CD4-positive, alpha-beta T cell treated with Interleukin-15 for 1 hour (primary cell): ENCODE measurements around the gene TTLL11.
"Not testable (repeated sequence)": the region's sequence is repeated elsewhere in the genome, so short reads cannot be mapped to it uniquely, and the experiment has no call there.

Source experiments
- DNase-seq: peaks from one replicate; pipeline ENCODE4 v3.0.0-alpha.2; 2020

The TTLL11 gene

DNA sequence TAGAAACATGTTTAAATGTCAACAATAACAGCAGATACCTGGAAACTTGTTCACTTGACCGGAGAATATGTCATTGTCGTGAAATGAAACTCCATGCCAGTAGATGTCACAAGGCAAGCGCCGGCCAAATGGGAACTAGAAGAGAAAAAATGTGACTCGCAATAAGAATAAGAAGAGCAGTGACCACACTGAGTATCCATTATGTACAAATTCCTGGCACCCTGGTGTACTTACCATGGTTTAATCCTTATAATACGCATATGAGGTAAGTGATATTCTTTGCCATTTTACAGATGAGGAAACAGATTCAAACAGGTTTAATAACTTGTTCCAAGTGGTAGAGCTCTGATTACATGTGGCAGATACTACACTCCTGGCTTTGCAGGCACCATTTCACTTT, 53.9 kb downstream of the TTLL11 start:
- DNase-seq, result no peak

GRCh38 chr9:122036988-122037387, 56.1 kb downstream of the TTLL11 start:
- no peak for DNase-seq

DNA sequence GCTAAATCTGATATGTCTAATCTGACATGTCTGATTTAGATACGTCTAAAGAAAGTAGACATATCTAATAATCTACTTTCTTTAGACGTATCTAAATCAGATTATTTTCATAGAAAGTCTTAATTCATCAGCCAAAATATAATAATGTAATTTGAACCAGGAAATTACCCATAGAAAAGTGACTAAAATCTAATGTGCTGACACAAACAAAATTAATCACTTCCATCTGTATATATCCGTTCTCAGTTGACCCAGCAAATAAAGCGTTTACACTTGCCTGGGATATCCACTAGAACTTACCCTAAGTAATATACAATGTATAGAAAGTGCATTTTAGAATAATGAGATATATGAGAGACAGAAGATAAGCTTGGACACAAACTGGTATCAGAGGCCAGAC, 56.7 kb downstream of the TTLL11 start:
- DNase-seq, result no peak

DNA sequence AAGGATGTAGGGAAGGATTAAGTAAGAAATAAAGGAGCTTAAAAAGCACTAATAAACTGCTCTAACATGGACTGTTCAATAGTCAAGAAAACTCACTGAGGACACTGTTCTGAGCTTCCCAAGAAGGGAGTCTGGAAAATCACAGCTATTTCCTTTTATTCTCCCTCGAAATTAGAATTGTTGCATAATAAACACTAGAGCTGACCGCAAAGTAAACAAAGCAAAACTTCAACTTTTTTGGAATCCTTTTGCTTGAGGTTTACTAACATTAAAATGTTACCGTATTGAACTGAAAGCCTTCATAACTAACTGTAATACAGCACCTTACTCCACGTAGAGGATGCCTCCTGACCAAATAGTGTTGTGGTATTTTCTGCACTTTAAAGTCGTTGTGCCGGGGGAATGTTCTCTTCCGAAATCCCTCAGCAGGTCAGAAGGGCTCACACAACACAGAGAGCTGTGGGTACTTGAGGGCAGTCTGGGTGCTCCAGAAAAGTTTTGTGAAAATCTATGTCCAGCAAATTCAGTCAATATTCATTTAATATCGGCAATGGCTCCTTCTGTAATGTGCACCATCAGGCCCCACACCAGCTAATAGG, 59.2 kb downstream of the TTLL11 start:
- no peak for DNase-seq

DNA sequence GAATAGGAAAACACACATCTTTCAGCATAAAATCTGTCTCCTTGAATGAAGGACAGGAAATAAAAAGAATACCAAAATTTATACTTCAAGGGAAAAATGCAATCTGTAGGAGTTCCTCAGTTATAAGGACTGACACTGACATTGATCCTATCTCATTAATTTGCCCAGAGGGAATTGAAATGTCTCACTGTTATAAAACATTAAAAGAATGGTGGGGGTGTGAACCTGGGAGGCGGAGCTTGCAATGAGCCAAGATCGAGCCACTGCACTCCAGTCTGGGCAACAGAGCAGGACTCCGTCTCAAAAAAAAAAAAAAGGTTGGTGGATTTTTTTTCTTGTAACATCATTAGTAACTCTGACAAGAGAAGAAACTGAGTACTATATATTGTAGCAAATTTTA, 60.8 kb downstream of the TTLL11 start:
- no peak for DNase-seq

- DNase-seq, result no peak
Observed at GRCh38 chr9:122031776-122032175, 61.3 kb downstream of the TTLL11 start.

DNA sequence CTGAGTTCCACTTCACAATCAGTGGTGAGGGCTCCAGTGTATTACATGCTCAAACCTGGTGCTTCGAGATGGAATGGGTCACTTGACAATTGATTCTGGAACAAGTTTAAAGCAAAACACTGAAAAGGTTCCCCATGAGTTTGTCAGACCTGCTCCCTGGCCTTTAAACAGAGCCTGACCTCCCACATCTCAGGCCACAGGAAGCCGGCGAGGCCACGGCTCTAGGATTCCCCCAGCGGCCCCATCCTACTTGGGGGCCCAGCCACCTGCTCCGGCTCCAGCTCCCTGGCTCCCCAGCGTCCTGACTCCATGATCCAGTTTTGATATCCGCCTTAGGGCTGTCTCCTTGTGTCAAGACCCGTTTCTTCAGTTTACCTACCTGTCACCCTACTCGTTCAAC, 62.0 kb downstream of the TTLL11 start:
- no peak for DNase-seq

- DNase-seq, result no peak
Observed at GRCh38 chr9:122030357-122030756, 62.8 kb downstream of the TTLL11 start.

GRCh38 chr9:122029898-122030297, 63.2 kb downstream of the TTLL11 start:
- DNase-seq, result no peak

GRCh38 chr9:122028089-122028488, 65.0 kb downstream of the TTLL11 start:
- no peak for DNase-seq

GRCh38 chr9:122020398-122020797, 72.7 kb downstream of the TTLL11 start:
- DNase-seq, result no peak

DNA sequence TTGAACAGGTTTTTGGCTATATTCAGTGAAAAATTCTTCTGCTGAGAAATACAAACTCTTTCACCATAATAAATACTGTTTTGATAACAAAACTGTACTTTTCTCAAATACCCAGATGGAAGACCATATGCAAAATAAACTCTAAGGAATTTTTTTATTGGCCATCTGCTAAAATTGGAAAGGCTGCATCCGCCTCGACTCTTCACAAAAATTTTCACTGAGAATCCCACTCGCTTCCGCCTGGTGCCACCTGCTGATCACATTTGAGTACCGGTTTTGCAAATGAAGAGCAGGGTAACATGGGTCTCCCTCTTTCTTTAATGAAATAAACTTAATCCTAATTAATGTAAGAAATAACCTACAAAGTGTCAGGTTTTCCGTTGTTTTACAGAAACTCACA, 76.4 kb downstream of the TTLL11 start:
- no peak for DNase-seq

DNA sequence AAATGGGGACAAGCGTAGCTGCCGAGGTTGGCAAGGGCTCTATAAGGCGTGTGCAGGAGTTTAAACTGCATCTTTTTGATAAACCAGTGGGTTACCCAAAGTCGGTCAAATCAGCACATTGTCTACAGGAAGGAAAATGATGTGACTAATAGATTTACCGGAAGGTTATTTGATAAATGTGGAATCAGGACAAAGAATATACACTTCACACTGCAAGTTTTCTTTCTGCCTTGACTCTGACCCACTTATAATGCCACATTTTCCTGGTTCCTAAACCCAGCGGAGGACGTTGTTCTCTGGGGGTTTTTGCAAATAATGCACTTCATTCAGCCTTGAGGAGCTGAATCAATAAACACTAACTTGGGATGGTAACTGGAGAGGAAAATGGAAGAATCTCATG, 76.8 kb downstream of the TTLL11 start:
- DNase-seq, result no peak

DNA sequence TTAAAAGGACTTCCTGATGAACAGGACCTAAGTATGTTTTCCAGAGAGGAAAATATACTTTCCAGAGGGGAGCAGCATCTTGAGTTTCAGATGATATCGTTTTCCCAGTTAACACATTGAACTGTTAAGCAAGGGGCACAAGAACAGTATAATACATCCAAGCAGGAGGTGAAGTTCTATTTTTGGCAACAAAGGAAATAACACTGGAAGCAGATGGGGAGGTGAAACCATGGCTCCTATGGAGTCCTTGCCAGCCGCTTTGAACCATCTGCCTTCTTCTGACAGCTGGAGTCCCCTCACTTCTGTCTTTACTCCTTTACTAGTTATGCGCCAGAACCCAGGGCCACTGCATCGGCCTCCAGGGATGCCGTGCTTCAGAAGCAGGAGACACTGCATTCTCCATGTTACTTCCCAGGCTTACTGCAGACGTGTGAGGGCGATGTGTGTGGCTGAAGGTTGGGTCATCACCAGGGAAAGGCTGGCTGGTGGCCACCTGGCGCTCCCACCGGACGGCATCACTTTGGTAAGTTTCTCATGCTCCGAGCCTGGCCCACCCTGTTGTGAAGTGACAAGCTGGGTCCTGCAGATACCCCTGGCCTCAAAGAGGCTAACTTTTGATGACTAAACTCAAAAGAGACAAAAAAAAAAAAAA, 77.8 kb downstream of the TTLL11 start:
- DNase-seq, result no peak

- DNase-seq, result no peak
Observed at GRCh38 chr9:122011818-122012498, 81.2 kb downstream of the TTLL11 start.

GRCh38 chr9:122008559-122008958, 84.5 kb downstream of the TTLL11 start:
- no peak for DNase-seq

GRCh38 chr9:122007837-122008236, 85.3 kb downstream of the TTLL11 start:
- DNase-seq, result no peak

GRCh38 chr9:122005597-122005996, 87.5 kb downstream of the TTLL11 start:
- no peak for DNase-seq

- no peak for DNase-seq
Observed at GRCh38 chr9:122004589-122004988, 88.5 kb downstream of the TTLL11 start.

DNA sequence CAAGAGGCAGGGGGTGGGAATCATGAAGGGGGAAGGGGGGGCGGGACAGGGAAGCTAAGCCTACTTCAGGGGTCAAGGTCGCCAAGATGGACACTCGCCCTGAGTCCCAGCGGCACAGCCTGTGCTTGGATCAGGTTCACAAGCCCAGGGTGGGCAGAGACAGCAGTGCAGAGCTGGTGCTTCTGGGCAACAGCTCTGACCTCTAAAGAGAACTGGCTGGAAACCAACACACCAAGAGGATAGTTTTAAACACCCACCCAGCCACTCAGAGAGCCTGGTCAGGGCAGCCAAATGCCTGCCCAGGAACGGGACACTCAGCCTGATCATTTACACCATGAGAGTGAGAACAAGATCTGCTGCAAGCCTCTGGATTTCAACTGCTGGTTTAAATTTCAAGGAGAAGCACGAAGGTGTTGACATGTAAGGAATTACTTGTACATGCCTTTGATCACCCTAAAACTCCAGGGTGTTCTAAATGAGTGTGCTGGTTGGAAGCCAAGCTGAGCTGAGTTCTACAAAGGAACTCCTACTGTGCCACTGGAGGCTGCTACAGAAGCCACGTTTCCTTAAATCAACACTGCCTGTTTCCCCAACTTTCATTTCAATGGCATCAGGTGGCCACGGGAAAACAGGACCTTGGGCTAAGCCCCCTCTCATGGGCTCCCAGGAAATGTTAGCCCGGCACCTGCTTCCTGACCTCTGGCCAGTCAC, 91.5 kb downstream of the TTLL11 start:
- no peak for DNase-seq

DNA sequence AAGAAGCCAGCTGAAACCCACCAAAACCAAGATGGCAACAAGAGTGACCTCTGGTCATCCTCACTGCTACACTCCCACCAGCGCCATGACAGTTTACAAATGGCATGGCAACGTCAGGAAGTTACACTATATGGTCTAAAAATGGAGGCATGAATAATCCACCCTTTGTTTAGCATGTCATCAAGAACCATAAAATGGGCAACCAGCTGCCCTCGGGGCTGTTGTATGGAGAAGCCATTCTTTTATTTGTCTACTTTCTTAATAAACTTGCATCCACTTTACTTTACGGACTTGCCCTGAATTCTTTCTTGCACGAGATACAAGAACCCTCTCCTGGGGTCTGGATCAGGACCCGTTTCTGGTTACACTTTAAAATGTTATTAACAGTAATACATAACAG, 92.6 kb downstream of the TTLL11 start:
- DNase-seq, result not testable (repeated sequence)

DNA sequence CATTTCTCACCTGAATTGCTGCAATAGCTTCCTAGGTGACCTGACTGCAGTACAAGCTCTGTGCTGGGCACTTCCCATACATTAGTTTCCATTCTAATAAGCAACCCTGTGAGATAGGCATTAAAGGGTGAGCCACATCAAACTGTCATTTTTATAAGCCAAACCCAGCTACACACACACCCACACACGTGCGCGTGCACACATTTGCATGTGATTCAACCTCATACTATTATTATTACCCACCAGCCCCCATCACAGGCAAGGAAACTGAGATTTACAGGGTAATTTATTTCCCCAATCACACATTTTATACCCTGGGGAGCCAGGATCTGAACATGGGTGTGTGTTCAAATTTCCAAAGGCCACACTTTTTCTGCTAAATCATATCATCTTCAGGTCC, 93.6 kb downstream of the TTLL11 start:
- DNase-seq, result no peak

- no peak for DNase-seq
Observed at GRCh38 chr9:121998513-121999049, 94.5 kb downstream of the TTLL11 start.

DNA sequence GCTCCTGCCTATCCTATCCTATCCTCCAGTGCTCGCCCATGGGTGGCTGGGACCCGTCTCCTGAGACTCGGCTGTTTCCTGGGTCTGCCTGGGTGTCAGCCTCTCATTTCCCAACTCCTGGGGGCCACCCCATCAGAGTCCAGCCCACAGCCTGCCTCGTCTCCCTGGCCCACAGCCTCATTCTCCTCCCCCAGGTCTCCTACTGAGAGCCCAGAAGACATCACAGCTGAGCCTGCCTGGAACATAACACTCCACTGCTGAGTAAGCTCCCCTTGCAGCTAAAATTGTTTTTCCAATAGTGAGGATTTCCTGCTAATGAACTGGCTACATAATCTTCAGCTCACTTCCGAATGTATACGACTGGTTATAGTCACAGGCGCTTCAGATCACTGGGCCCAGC, 95.3 kb downstream of the TTLL11 start:
- DNase-seq, result no peak
